Kidney (tissue), 14 donors: ENCODE measurements around the gene DSC3. TPM values are rescaled to one million over a fixed set of nuclear protein-coding genes. Genes with fewer than 3 reads are reported as not detected.
"Not testable (repeated sequence)": the region's sequence is repeated elsewhere in the genome, so short reads cannot be mapped to it uniquely, and the experiment has no call there.

Experiments
- DNase-seq, 5 donors: peaks; one replicate each; pipeline ENCODE4 v3.0.0-alpha.2; 2013 to 2020
- FAIRE-seq: peaks from 2 replicates; lab custom pipeline; 2012; peaks lifted over from hg19 to GRCh38; lab: Jason Lieb, UNC
- H3K27ac ChIP-seq, 2 donors: one replicate each; pipeline ENCODE4 v1.7.0; 2013; ENCODE audit warnings: low read depth in 2 of 2, low read length in 2 of 2, inconsistent platforms in 1 of 2
- H3K27me3 ChIP-seq: one replicate; pipeline ENCODE4 v1.7.1; 2013; ENCODE audit warnings: low read length, inconsistent platforms; ENCODE audit not compliant: control insufficient read depth, insufficient read depth
- H3K36me3 ChIP-seq, 3 donors: one replicate each; pipeline versions ENCODE4 v1.7.0 to v1.7.1; 2013; ENCODE audit warnings: low read length in 3 of 3, control low read depth in 1 of 3, inconsistent platforms in 1 of 3; ENCODE audit not compliant: insufficient read depth in 3 of 3, control insufficient read depth in 2 of 3
- H3K4me1 ChIP-seq, 3 donors: one replicate each; pipeline versions ENCODE4 v1.7.0 to v1.7.1; 2013; ENCODE audit warnings: low read length in 3 of 3, inconsistent platforms in 1 of 3, low read depth in 1 of 3; ENCODE audit not compliant: control insufficient read depth in 2 of 3, insufficient read depth in 2 of 3
- H3K4me3 ChIP-seq, 3 donors: one replicate each; pipeline versions ENCODE4 v1.7.0 to v1.8.1; 2013; ENCODE audit warnings: low read length in 3 of 3, control low read depth in 1 of 3, inconsistent platforms in 1 of 3
- H3K9ac ChIP-seq, 3 donors: one replicate each; pipeline versions ENCODE4 v1.7.0 to v1.7.1; 2013; ENCODE audit warnings: low read length in 3 of 3, control low read depth in 1 of 3, inconsistent platforms in 1 of 3
- H3K9me3 ChIP-seq, 3 donors: one replicate each; pipeline versions ENCODE4 v1.7.0 to v1.7.1; 2013; ENCODE audit warnings: low read length in 3 of 3, control low read depth in 1 of 3, inconsistent platforms in 1 of 3; ENCODE audit not compliant: control insufficient read depth in 2 of 3, insufficient read depth in 1 of 3
- intact Hi-C: fragments of 100-400 bp; cut with DNase I; formaldehyde crosslinking; loops from one replicate; pipeline ENCODE4 v1.11.1; 2022
- polyA plus RNA-seq: library from polyadenylated mRNA; stranded (reverse); fragments of 350-450 nt; fragmentation: Illumina TruSeq; extraction: RNeasy Lipid Tissue Mini Kit (QIAGEN cat#74804); gene quantifications from one replicate; pipeline ENCODE4 v1.2.3, GENCODE V29; 2014; ENCODE audit warnings: low read depth, low replicate concordance; ENCODE audit not compliant: insufficient read depth
- total RNA-seq: library from RNA; stranded (reverse); fragmentation: NEBNext Ultra II Directional; extraction: Animal tissue kit (Norgen Biotek cat#: 25700); gene quantifications from one replicate; pipeline ENCODE4 v1.2.1, GENCODE V29; 2021
- TF ChIP-seq, protein P1 (sequence below): IDR thresholded peaks from 3 replicates; pipeline ENCODE4 v1.5.1; 2012; ENCODE audit warnings: mild to moderate bottlenecking, moderate library complexity, borderline replicate concordance; ENCODE audit not compliant: insufficient read depth; ENCODE audit errors: extremely low read depth
- donor health status: control.
- donor health status: control.
- donor health status: control.
- donor health status: control.
- donor health status: control.
- donor health status: DM: yes; HTN: yes; CAD: no.
- donor health status: Normal renal cell carcinoma (clear cell type).

Gene DSC3
- total and polyA plus RNA-seq, 2 donors from 2014 or later: not detected

DNA sequence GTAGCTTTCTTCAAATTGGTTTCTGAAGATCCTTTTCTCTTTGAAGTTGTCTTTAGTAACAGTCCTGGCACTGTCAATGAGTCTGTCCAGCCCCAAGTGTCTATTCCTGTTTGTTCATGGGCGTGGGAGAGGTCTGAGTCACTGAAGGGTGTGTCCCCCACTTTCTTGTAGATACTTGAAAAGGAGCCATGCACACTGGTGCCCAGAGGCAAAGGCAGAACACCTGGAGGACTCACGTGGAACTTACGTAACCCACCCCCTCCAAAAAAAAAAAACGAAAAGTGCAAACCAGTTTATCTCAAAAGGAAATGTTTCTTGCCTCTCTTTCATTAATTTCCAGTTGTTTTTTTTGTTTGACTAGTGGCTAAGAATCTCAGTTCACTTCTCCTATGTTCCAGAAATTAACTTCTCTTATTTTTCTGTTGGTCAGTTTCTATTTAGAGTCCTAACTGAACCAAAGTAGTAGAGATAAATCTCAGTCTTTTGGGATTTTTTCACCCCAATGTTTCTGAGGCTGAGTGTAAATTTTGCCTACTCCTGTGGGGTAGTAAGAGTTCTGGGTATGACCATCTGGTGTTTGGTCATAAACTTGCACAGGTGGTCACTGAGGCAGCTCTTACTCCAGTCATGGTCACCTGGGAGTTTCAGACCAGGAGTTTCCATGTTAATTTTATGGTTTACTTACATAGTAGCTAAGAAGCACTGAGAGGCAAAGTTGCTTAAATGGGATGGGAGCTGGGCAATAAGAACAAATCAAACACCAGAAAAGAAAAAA, 54.9 kb downstream of the DSC3 start:
- TF ChIP-seq, protein P1, sequence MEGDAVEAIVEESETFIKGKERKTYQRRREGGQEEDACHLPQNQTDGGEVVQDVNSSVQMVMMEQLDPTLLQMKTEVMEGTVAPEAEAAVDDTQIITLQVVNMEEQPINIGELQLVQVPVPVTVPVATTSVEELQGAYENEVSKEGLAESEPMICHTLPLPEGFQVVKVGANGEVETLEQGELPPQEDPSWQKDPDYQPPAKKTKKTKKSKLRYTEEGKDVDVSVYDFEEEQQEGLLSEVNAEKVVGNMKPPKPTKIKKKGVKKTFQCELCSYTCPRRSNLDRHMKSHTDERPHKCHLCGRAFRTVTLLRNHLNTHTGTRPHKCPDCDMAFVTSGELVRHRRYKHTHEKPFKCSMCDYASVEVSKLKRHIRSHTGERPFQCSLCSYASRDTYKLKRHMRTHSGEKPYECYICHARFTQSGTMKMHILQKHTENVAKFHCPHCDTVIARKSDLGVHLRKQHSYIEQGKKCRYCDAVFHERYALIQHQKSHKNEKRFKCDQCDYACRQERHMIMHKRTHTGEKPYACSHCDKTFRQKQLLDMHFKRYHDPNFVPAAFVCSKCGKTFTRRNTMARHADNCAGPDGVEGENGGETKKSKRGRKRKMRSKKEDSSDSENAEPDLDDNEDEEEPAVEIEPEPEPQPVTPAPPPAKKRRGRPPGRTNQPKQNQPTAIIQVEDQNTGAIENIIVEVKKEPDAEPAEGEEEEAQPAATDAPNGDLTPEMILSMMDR: no peak
- DNase-seq (no peak), FAIRE-seq (no peak)
- no peaks in the 10 kb centered on the region for H3K4me1 ChIP-seq
- intact Hi-C loops: no loop called here
- no peak overlapping the region for H3K27ac ChIP-seq
- no peaks in the 10 kb centered on the region for H3K9me3 ChIP-seq
- no peak overlapping the region for H3K4me3 ChIP-seq
- no peak overlapping the region for H3K9ac ChIP-seq
- no peaks in the 10 kb centered on the region for H3K27me3 ChIP-seq
- H3K36me3 ChIP-seq: no peaks in the 10 kb centered on the region

DNA sequence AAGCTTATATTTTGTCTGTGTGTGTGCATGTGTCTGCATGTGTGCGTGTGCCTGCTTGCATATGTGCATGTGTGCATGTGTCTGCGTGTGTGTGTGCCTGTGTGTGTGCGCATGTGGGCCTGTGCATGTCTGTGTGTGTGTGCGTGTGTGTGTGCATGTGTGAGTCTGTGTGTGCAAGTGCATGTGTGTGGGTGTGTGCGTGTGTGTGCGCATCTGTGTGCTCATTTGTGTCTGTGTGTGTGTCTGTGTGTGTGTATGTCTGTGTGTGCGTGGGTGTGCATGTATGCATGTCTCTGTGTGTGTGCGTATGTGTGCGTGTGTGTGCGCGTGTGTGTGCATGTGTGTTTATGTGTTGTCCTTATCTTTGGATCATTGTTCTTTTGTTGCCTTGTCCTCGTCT, 56.8 kb downstream of the DSC3 start:
- H3K27ac ChIP-seq: no peak overlapping the region
- TF ChIP-seq, protein P1: no peak
- intact Hi-C loops: no loop called here
- FAIRE-seq (no peak), DNase-seq (no peak)
- H3K27me3 ChIP-seq: no peaks in the 10 kb centered on the region
- no peaks in the 10 kb centered on the region for H3K4me1 ChIP-seq
- no peaks in the 10 kb centered on the region for H3K36me3 ChIP-seq
- H3K9ac ChIP-seq: no peak overlapping the region
- no peaks in the 10 kb centered on the region for H3K9me3 ChIP-seq
- no peak overlapping the region for H3K4me3 ChIP-seq

DNA sequence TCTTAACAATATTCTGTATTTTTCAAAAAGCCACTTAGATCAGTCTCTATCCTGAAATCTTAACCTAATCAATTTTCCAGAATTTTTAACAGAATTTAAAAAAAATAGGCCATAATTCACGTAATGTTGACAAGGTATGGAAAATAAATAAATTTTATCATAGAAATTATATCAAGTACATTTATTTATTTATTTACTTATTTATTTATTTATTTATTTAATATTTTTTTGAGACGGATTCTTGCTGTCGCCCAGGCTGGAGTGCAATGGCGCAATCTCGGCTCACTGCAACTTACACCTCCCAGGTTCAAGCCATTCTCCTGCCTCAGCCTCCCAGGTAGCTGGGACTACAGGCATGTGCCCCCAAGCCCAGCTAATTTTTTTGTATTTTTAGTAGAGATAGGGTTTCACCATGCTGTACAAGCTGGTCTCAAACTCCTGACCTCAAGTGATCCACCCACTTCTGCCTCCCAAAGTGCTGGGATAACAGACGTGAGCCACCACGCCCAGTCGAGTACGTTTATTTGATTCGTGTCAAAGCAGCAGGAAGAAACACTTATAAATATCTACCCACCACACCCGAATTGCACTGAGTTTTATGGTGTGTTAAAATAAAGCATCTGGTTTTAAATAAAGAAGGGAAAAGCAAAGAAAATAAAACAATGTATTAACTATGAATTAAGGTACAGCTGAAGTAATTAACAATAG, 60.1 kb downstream of the DSC3 start:
- Histone ChIP-seq H3K27ac (no peak overlapping the region), H3K4me3 (no peak overlapping the region), H3K9me3 (no peaks in the 10 kb centered on the region), H3K9ac (no peak overlapping the region), H3K27me3 (no peaks in the 10 kb centered on the region), H3K36me3 (no peaks in the 10 kb centered on the region), H3K4me1 (no peaks in the 10 kb centered on the region)
- intact Hi-C loops: no loop called here
- DNase-seq (no peak), FAIRE-seq (no peak)
- TF ChIP-seq, protein P1: no peak

DNA sequence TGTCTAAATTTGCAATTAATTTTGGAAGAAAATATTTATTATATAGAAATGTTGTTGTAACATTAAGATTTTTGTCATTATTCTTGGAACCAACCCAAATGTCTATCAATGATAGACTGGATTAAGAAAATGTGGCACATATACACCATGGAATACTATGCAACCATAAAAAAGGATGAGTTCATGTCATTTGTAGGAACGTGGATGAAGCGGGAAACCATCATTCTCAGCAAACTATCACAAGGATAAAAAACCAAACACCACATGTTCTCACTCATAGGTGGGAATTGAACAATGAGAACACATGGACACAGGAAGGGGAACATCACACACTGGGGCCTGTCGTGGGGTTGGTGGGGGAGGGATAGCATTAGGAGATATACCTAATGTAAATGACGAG, 64.5 kb downstream of the DSC3 start:
- H3K27me3 ChIP-seq, H3K36me3 ChIP-seq, H3K27ac ChIP-seq, DNase-seq, H3K4me1 ChIP-seq, intact Hi-C loops, H3K9ac ChIP-seq, H3K4me3 ChIP-seq, FAIRE-seq, H3K9me3 ChIP-seq: not testable (repeated sequence)
